SK-N-MC (cell line): ENCODE measurements around the gene TOX2.

Experiments used
- EZH2 ChIP-seq: fragments of 200-600 bp; sonication (generic); IDR thresholded peaks from one replicate; pipeline ENCODE4 v1.6.1; 2017; ENCODE audit warnings: antibody characterized with exemption
- POLR2AphosphoS5 ChIP-seq: IDR thresholded peaks from 2 replicates; pipeline ENCODE4 v1.6.1; 2012; ENCODE audit warnings: mild to moderate bottlenecking, low read depth, low read length, borderline replicate concordance

GRCh38 chr20:43962530-43962929 is 47.9 kb downstream of the TOX2 start:
- TF ChIP-seq EZH2 (no peak), POLR2AphosphoS5 (no peak)
